ENCODE results near the gene ATG9B. TPM values are rescaled to one million over a fixed set of nuclear protein-coding genes. Genes with fewer than 3 reads are reported as not detected.

ATG9B gene
- total RNA-seq, 3 donors from 2014 or later (not counting 1 experiment from before 2014, with no cell fraction given) = 4.4 to 4.6 (median 4.5) TPM

- peaks cover 22% of the 10 kb centered on the region for H3K4me1 ChIP-seq (ENCODE audit: control insufficient read depth, insufficient read depth, low read length)
- H3K27me3 Mint-ChIP-seq (ENCODE audit: low read depth in 2 of 2) = peaks cover 49 to 50% of the 10 kb centered on the region in 2 donors
These were observed 43.6 kb downstream of the ATG9B start for GRCh38 chr7:150980663-150981062.

GRCh38 chr7:150979713-150980390, 44.4 kb downstream of the ATG9B start:
- Mint-ChIP-seq H3K27ac (no peak overlapping the region), H3K4me3 (no peak overlapping the region), H3K27me3 (ENCODE audit: low read depth in 2 of 2) (peaks cover 43 to 49% of the 10 kb centered on the region in 2 donors), H3K36me3 (no peaks in the 10 kb centered on the region), H3K4me1 (peaks cover 20 to 26% of the 10 kb centered on the region in 2 donors), H3K9me3 (no peaks in the 10 kb centered on the region)
- Histone ChIP-seq H3K36me3 (ENCODE audit: control insufficient read depth, insufficient read depth, low read length) (no peaks in the 10 kb centered on the region), H3K4me3 (ENCODE audit: low read length) (no peak overlapping the region), H3K27me3 (ENCODE audit: control insufficient read depth, insufficient read depth, low read length) (peaks cover 35% of the 10 kb centered on the region), H3K9me3 (ENCODE audit: control insufficient read depth, insufficient read depth, low read length) (no peaks in the 10 kb centered on the region), H3K4me1 (ENCODE audit: control insufficient read depth, insufficient read depth, low read length) (peaks cover 29% of the 10 kb centered on the region), H3K27ac (ENCODE audit: low read length) (no peak overlapping the region)
- 53% methylated on average over 7 of the region's 7 CpGs for WGBS (ENCODE audit: insufficient coverage)
- no peak for TF ChIP-seq CTCF (IDR thresholded peaks at IDR 0.05)
- ATAC-seq = no peak
- intact Hi-C loops (cut with micrococcal nuclease) = loop anchor here (5.0 kb wide), 1 partner anchor 32 kb away; no protein-coding TSS in a partner anchor
- DNase-seq = no peak

More at GRCh38 chr7:150980663-150981062, 43.6 kb downstream of the ATG9B start:
- H3K4me3 Mint-ChIP-seq = no peak overlapping the region
- intact Hi-C loops (cut with micrococcal nuclease) = no loop called here
- H3K36me3 Mint-ChIP-seq = no peaks in the 10 kb centered on the region
- no peak overlapping the region for H3K27ac Mint-ChIP-seq
- no peak overlapping the region for H3K4me3 ChIP-seq (ENCODE audit: low read length)
- no peaks in the 10 kb centered on the region for H3K36me3 ChIP-seq (ENCODE audit: control insufficient read depth, insufficient read depth, low read length)
- WGBS (ENCODE audit: insufficient coverage) = 68% methylated on average over 2 of the region's 2 CpGs
- DNase-seq (no peak), ATAC-seq (no peak)
- peaks cover 31% of the 10 kb centered on the region for H3K27me3 ChIP-seq (ENCODE audit: control insufficient read depth, insufficient read depth, low read length)
- H3K9me3 ChIP-seq (ENCODE audit: control insufficient read depth, insufficient read depth, low read length) = no peaks in the 10 kb centered on the region
- TF ChIP-seq CTCF (IDR thresholded peaks at IDR 0.05) = no peak
- H3K4me1 Mint-ChIP-seq = peaks cover 15 to 21% of the 10 kb centered on the region in 2 donors
- no peak overlapping the region for H3K27ac ChIP-seq (ENCODE audit: low read length)
- no peaks in the 10 kb centered on the region for H3K9me3 Mint-ChIP-seq

- intact Hi-C loops (cut with micrococcal nuclease) = loop anchor here (5.0 kb wide), 1 partner anchor 34 kb away; no protein-coding TSS in a partner anchor
- ATAC-seq (no peak), DNase-seq (peak in 1 of 2 donors; percentile 50)
- Histone ChIP-seq H3K36me3 (ENCODE audit: control insufficient read depth, insufficient read depth, low read length) (no peaks in the 10 kb centered on the region), H3K4me3 (ENCODE audit: low read length) (no peak within 1 kb of the TSS), H3K4me1 (ENCODE audit: control insufficient read depth, insufficient read depth, low read length) (peaks cover 36% of the 10 kb centered on the region), H3K27ac (ENCODE audit: low read length) (no peak within 1 kb of the TSS), H3K27me3 (ENCODE audit: control insufficient read depth, insufficient read depth, low read length) (peaks cover 33% of the 10 kb centered on the region), H3K9me3 (ENCODE audit: control insufficient read depth, insufficient read depth, low read length) (no peaks in the 10 kb centered on the region)
- H3K4me3 Mint-ChIP-seq = peak within 1 kb of the TSS; percentile 84
- peaks cover 20 to 34% of the 10 kb centered on the region in 2 donors for H3K4me1 Mint-ChIP-seq
- 1% methylated on average over 62 of the region's 81 CpGs for WGBS (ENCODE audit: insufficient coverage)
- no peaks in the 10 kb centered on the region for H3K36me3 Mint-ChIP-seq
- peaks cover 39 to 47% of the 10 kb centered on the region in 2 donors for H3K27me3 Mint-ChIP-seq (ENCODE audit: low read depth in 2 of 2)
- H3K27ac Mint-ChIP-seq = peak within 1 kb of the TSS; percentile 59 to 75
- no peak for TF ChIP-seq CTCF (IDR thresholded peaks at IDR 0.05)
- H3K9me3 Mint-ChIP-seq = no peaks in the 10 kb centered on the region
These were observed 46.0 kb downstream of the ATG9B start, which contains the start of gene KCNH2 for GRCh38 chr7:150978126-150978789. Gene KCNH2, minus strand, starts transcription at chr7:150978321. Its CDS starts 408 bp downstream, at chr7:150977913.
